Neural cell (in vitro differentiated cells): Measurements from ENCODE around the gene CHST11. TPM values are rescaled to one million over a fixed set of nuclear protein-coding genes. Genes with fewer than 3 reads are reported as not detected.
A peak's percentile ranks its signal among the peaks of the same experiment; 100 is the strongest.

Experiments used
- H2AFZ ChIP-seq: fragments of 200-600, 300-800 bp; sonication (generic), shearing (Covaris generic); 2 replicates; pipeline ENCODE4 v1.6.0; 2014; ENCODE audit warnings: low read depth, mild to moderate bottlenecking, antibody characterized with exemption, low read length, moderate library complexity
- H3F3A ChIP-seq: fragments of 200-600 bp; shearing (Covaris generic); 2 replicates; pipeline ENCODE4 v1.6.1; 2016; ENCODE audit warnings: mild to moderate bottlenecking, moderate library complexity, mixed read lengths, antibody characterized with exemption, low read length; ENCODE audit not compliant: insufficient read depth, poor library complexity, severe bottlenecking
- H3K27ac ChIP-seq: fragments of 200-600, 300-800 bp; sonication (generic), shearing (Covaris generic); 2 replicates; pipeline ENCODE4 v1.5.1; 2014; ENCODE audit warnings: mild to moderate bottlenecking, low read length, moderate library complexity
- H3K27me3 ChIP-seq: fragments of 300-800, 200-600 bp; sonication (generic), shearing (Covaris generic); 2 replicates; pipeline ENCODE4 v1.6.0; 2014; ENCODE audit warnings: mild to moderate bottlenecking, low read depth, low read length, moderate library complexity; ENCODE audit not compliant: insufficient read depth
- H3K36me3 ChIP-seq: fragments of 300-800, 200-600 bp; sonication (generic), shearing (Covaris generic); 2 replicates; pipeline ENCODE4 v1.5.1; 2014; ENCODE audit warnings: mild to moderate bottlenecking, antibody characterized with exemption, low read length, moderate library complexity; ENCODE audit not compliant: insufficient read depth
- H3K4me2 ChIP-seq: fragments of 300-800, 200-600 bp; sonication (generic), shearing (Covaris generic); 2 replicates; pipeline ENCODE4 v1.6.0; 2014; ENCODE audit warnings: mild to moderate bottlenecking, low read length
- H3K4me3 ChIP-seq: fragments of 300-800, 200-600 bp; sonication (generic), shearing (Covaris generic); 2 replicates; pipeline ENCODE4 v1.5.1; 2014; ENCODE audit warnings: mild to moderate bottlenecking, low read length, moderate library complexity
- H3K79me2 ChIP-seq: fragments of 200-600 bp; shearing (Covaris generic); replicated peaks from 2 replicates; pipeline ENCODE4 v1.6.0; 2014; ENCODE audit warnings: mild to moderate bottlenecking, low read length, moderate library complexity; ENCODE audit not compliant: insufficient read depth
- H3K9ac ChIP-seq: fragments of 300-800, 200-600 bp; sonication (generic), shearing (Covaris generic); 2 replicates; pipeline ENCODE4 v1.6.1; 2016; ENCODE audit warnings: mild to moderate bottlenecking, low read length, mixed read lengths
- H3K9me2 ChIP-seq: fragments of 200-600 bp; shearing (Covaris generic); 2 replicates; pipeline ENCODE4 v1.6.1; 2016; ENCODE audit warnings: mild to moderate bottlenecking, low read length, mixed read lengths; ENCODE audit not compliant: insufficient read depth
- H3K9me3 ChIP-seq: fragments of 200-600, 300-800 bp; sonication (generic), shearing (Covaris generic); 2 replicates; pipeline ENCODE4 v1.6.1; 2016; ENCODE audit warnings: mild to moderate bottlenecking, mixed run types, low read length, moderate library complexity, mixed read lengths
- H4K20me1 ChIP-seq: fragments of 200-600 bp; shearing (Covaris generic); 2 replicates; pipeline ENCODE4 v1.6.1; 2016; ENCODE audit warnings: mild to moderate bottlenecking, mixed run types; ENCODE audit not compliant: insufficient read depth
- CTCF ChIP-seq: fragments of 450-650 bp; IDR thresholded peaks from 2 replicates; pipeline ENCODE4 v1.5.1; 2014; ENCODE audit warnings: antibody characterized with exemption, mild to moderate bottlenecking, moderate library complexity; ENCODE audit not compliant: poor library complexity, severe bottlenecking
- EP300 ChIP-seq: fragments of 450-650 bp; conservative IDR thresholded peaks from 2 replicates; pipeline ENCODE4 v1.6.1; 2014; ENCODE audit warnings: antibody characterized with exemption, mild to moderate bottlenecking, moderate library complexity; ENCODE audit not compliant: poor library complexity, severe bottlenecking
- EZH2 ChIP-seq: fragments of 200-600, 300-800 bp; shearing (Covaris generic), sonication (generic); IDR thresholded peaks from 2 replicates; pipeline ENCODE4 v1.6.1; 2014; ENCODE audit warnings: antibody characterized with exemption, low read length, borderline replicate concordance, mild to moderate bottlenecking; ENCODE audit not compliant: insufficient read depth, poor library complexity, severe bottlenecking
- MXI1 ChIP-seq: fragments of 450-650 bp; conservative IDR thresholded peaks from 2 replicates; pipeline ENCODE4 v1.6.1; 2014; ENCODE audit warnings: antibody characterized with exemption, mild to moderate bottlenecking; ENCODE audit not compliant: poor library complexity, severe bottlenecking
- POLR2AphosphoS5 ChIP-seq: IDR thresholded peaks from 2 replicates; pipeline ENCODE4 v1.6.1; 2012
- RAD21 ChIP-seq: fragments of 450-650 bp; conservative IDR thresholded peaks from 2 replicates; pipeline ENCODE4 v1.6.1; 2014; ENCODE audit warnings: antibody characterized with exemption, mild to moderate bottlenecking, moderate library complexity
- REST ChIP-seq: IDR thresholded peaks from 2 replicates; pipeline ENCODE4 v1.6.1; 2012; ENCODE audit warnings: borderline replicate concordance
- SMC3 ChIP-seq: fragments of 450-650 bp; conservative IDR thresholded peaks from 2 replicates; pipeline ENCODE4 v1.6.1; 2014; ENCODE audit warnings: antibody characterized with exemption, mild to moderate bottlenecking, moderate library complexity; ENCODE audit not compliant: poor library complexity
- TAF1 ChIP-seq: IDR thresholded peaks from 2 replicates; pipeline ENCODE4 v1.6.1; 2012; ENCODE audit warnings: low read depth
- polyA plus RNA-seq: library from polyadenylated mRNA; depleted of rRNA; stranded (reverse); fragments of >200 nt; gene quantifications from 2 replicates; pipeline ENCODE4 v1.2.3, GENCODE V29; 2014

Gene CHST11
- polyA plus RNA-seq, 1 donor from 2014 or later: 15.0 TPM

- no peak overlapping the region for H3K4me2 ChIP-seq
- no peaks in the 10 kb centered on the region for H3K36me3 ChIP-seq
- H3K9me3 ChIP-seq: no peaks in the 10 kb centered on the region
- TF ChIP-seq TAF1: no peak
- no peak for TF ChIP-seq REST
- TF ChIP-seq EZH2: no peak
- TF ChIP-seq SMC3: no peak
- no peak for TF ChIP-seq POLR2AphosphoS5
- no peak for TF ChIP-seq EP300
- TF ChIP-seq RAD21: no peak
- no peak for TF ChIP-seq CTCF
- no peak for TF ChIP-seq MXI1
- H3K4me3 ChIP-seq: no peak overlapping the region
- peaks cover 4% of the 10 kb centered on the region for H3F3A ChIP-seq
- no peak overlapping the region for H2AFZ ChIP-seq
- no peaks in the 10 kb centered on the region for H3K27me3 ChIP-seq
- no peaks in the 10 kb centered on the region for H3K79me2 ChIP-seq
- no peak overlapping the region for H3K9ac ChIP-seq
- peak overlapping the region; percentile 89 for H3K27ac ChIP-seq
- no peaks in the 10 kb centered on the region for H4K20me1 ChIP-seq
- no peaks in the 10 kb centered on the region for H3K9me2 ChIP-seq
Measured at GRCh38 chr12:104738776-104739642, 282.3 kb downstream of the CHST11 start.

- H3K4me3 ChIP-seq: peak overlapping the region; percentile 34
- H3K79me2 ChIP-seq: no peaks in the 10 kb centered on the region
- peak overlapping the region; percentile 89 for H3K27ac ChIP-seq
- H3K4me2 ChIP-seq: peak overlapping the region; percentile 0
- no peaks in the 10 kb centered on the region for H4K20me1 ChIP-seq
- H3F3A ChIP-seq: peaks cover 4% of the 10 kb centered on the region
- H3K36me3 ChIP-seq: no peaks in the 10 kb centered on the region
- H3K27me3 ChIP-seq: no peaks in the 10 kb centered on the region
- H3K9me3 ChIP-seq: no peaks in the 10 kb centered on the region
- no peaks in the 10 kb centered on the region for H3K9me2 ChIP-seq
- TF ChIP-seq EP300 (no peak), TAF1 (no peak), MXI1 (no peak)
- H2AFZ ChIP-seq: no peak overlapping the region
- peak overlapping the region; percentile 36 for H3K9ac ChIP-seq
Measured at GRCh38 chr12:104740668-104741067, 283.9 kb downstream of the CHST11 start.
